GM18907 (cell line): Measurements from ENCODE around the gene RGS12.

ENCODE experiments used
- ATAC-seq: cut with Tn5 transposase; IDR thresholded peaks from one replicate; pipeline ENCODE4 v1.9.1; 2021; ENCODE audit warnings: mild to moderate bottlenecking, moderate library complexity; ENCODE audit not compliant: unreplicated experiment

RGS12 gene

DNA sequence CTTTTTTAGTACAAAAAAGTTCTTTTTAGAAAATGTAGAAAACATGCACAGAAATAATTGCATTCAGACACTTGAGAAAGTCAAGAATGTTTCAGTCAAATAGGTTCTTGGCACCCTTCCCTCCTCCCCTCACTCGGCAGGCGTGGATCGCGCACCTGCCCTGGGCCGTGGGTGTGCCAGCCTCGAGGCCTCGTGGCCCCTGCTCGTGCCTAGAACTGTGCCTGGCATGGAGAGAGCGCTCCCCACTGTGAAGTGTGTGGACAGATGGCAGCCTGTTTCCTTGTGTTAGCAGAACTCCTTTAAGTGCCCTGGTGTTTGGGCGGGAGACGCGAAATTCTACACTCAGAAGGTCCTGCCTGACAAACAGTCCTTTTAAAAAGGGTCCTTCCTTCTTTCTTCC lies 14.7 kb downstream of the RGS12 start:
- ATAC-seq, result no peak

DNA sequence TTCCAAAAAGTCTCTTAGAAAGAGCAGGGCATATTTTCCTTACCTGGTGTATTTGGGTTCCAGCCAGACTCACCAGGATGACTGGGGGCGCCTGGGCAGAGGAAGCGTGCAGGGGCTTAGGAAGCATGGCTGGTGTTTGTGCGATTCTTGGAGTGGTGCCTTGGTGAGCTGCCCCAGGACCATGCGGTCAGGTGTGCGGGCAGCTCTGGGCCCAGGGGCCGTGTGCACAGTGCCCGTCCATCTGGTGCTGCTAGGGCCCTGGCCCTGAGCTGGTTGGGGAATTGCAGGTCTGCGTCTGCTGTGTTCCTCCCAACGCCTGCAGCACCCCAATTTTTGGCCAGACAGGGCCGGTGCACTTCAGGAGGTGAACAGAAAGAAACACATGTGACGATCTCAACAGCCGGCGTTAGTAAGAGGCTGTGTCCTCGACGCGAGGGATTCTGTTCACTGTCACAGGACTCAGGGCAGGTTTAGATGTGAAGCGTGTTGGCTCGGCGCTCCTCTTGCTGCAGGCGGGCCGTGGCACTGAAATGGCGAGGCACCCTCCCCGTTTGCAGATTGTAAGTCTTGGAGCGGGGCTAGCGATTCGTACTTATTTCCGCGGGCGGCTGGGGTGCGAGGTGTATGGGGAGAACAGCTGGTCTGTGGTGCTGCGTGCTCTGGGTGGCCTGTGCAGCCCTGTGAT lies 15.2 kb downstream of the RGS12 start:
- no peak for ATAC-seq

DNA sequence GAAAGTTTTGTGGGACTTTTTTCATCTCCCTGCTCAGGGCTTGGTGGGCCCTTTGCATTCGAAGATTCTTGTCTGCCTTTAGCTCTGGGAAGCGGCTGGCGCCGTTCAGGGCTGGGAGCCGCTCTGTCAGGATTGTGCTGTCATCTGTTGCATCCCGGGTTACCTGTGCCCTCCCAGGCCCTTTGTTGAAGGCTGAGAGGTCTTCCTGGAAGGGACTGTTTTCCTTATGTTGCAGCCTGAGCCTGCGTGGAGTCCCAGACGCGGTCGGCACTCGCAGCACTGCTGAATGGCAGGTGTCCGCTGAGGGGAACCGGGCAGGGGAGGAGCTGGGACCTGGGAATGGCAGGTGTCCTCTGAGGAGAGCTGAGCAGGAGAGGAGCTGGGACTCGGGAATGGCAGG lies 15.9 kb downstream of the RGS12 start:
- ATAC-seq, result no peak

DNA sequence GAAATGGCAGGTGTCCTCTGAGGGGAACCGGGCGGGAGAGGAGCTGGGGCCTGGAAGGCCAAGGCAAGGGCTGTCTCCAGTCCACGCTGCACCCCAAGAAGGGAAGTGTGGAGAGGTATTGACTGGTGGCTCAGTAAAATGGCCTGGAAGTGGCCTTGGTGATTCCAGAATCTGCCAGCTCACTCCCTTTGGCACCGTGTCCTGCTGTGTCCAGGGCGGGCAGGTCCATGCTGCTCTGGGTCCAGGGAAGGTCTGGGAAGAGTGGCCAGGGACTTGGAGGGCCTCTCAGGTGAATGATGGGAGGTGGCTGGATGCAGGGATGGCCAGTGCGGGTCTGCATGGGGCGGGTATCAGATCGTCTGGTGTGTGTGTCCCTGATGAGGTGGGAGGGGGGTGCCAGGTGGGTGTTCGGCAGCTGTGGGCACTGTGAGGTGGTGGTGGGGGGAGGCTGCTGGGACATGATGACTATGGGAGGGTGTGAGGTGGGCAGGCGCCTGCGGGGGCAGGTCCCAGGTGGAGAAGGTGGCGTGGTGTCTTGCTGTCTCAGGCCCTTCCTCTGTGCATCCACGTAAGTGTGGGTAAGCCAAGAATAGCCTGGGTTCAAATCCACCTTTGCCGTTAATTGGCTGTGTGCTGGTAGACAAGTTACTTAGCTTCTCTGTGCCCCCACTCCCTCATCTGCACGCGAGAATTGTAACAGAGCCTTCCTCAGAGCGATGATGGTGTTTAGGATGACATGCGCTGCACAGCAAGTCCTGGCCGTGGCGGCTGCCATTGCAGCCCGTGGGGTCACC lies 17.7 kb downstream of the RGS12 start:
- ATAC-seq, result no peak

DNA sequence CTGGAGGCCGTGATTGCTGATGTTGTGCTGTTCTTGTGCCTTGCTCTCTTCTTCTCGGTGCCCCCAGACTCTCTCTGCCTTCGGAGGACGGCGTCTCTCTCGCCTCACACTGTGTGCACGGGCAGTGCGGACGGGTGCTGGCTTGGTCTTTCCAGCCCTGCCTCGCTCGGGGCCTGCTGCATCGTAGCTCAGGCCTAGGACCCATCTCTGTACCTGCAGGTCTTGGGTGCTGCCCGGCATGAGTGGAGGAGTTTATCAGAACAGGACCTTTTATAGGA lies 18.2 kb downstream of the RGS12 start:
- ATAC-seq, result no peak

DNA sequence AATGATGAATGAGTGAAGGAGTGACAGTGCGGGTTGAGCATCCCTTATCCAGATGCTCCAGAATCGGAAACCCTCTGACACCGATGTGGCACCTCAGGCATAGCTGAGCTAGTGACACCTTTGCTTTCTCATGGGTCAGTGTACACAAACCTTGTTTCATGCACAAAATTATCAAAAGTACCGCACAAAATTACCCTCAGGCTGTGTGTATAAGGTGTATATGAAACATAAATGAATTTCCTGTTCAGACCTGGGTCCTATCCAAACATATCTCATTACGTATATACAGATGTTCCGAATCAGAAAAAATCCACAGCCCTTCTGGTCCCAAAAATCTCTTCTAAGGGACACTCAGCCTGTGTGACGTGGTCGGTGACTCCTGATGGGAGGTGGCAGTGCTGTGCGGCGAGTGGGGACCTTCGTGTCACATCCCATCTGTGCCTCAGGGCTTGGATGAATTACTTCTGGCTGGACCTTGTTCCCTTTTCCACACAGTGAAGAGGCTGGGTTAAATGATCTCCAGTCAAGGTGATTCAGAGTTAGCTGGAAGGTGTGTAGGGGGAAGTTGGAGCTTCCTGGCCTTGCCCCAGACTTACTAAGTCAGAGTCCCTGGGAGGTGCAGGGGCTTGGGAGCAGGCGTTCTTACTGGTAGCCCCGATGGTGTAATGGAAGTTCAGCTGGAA lies 18.8 kb downstream of the RGS12 start:
- no peak for ATAC-seq

DNA sequence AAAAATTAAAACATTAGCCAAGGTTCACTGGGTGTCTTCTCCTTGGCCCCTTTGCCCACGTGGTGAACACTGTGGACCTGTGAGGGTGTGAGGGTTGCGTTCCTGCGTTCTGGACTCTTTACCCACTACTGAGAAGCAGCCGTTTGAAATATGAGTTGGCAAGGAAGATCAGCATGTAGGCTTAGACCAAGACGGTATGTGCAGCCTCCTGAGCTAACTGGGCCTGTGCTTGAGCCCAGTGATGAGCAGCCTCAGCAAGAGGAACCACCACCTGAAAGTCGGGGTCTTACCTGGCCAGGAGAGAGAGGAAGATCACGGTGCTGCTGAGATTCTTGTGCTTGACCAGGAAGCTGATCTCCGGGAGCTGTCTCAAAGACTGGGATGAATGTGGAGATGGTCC lies 19.5 kb downstream of the RGS12 start:
- no peak for ATAC-seq

DNA sequence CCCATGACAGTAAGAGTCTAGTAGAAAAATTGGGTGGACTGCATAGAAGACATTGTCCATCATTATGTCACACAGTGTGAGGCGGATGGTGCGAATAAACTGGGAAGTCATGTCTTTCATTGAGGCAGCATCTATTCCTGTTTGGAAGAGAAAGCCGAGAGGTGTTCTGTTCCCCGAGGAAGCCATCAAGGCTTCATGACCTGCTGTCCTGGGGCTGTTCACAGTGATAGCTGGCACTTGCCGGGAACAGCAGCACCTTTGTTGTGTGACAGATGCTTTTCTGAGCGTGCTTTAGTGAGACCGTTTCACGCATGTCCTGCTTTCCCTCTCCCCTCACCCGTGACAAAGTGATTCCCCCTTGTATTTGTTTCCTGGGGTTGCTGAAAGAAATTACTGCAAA lies 20.3 kb downstream of the RGS12 start:
- no peak for ATAC-seq

DNA sequence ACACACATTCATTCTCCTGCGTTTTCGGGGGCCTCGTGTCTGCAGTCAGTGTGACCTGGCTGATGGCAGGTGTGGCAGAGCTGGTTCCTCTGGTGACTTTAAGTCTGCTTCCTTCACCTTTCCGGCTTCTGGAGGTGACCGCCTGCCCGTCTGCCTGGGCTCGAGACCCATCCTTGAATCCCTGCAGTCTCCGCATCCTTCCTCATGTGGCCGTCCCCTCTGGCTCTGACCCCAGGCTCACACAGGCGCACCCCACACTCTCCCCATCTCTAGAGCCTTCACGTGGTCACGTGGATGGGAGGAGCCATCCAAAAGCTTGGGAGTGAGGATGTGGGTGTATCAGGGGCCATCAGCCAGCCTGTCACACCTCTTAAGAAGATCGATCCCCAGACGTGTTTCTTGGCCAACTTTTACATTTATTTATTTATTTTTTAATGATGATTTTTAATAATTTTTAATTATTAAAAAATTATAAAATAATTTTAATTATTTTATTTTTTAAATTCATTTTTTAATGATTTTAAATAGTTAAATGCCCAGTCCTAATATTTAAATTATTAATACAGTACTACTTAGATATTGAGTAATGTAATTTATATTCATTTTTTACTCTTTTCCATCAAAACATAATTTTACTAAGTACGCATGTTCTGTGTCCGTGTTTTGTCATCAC lies 20.9 kb downstream of the RGS12 start:
- no peak for ATAC-seq

DNA sequence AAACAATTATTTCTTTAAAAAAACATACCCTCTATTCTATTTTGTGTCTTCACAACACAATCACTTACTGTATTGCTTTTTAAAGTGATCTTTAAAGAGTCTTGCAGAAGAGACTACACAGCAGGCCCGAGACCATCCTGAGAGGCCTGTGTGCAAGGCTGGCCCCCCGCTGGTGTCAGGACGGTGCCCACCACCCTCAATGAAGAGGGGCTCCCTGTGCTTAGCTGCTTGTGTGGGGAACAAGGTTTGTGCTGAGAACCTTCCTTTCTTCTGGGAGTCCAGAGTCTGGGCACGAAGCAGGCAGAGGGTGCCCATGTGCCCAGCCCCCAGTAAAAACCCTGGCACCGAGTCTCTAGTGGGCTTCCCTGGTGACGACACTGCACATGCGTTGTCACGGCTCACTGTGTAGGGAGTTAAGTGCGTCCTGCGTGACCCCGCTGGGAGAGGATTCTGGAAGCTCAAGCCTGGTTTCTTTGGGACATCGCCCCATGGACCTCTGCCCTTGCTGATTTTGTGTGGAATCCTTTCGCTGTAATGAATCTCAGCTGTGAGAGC lies 22.0 kb downstream of the RGS12 start:
- ATAC-seq, result no peak

DNA sequence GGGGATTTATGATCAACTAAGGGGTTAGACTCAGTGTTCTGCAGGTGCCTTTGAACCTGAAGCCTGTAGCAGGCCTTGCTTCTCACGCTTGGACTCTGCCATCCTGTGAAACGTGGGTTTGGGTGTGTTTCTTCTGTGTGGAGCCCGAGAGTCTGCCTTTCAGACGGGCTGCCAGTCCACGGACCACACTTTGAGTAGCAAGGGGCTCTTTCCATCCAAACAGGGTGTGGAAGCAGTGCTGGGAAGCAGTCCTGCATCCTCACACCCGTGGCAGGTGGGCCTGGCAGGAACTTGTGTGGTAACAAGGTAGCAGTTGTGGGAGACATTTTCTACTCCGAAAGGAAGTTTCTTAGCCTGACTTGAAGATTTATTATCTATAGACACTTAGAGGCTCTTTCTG lies 22.7 kb downstream of the RGS12 start:
- no peak for ATAC-seq

DNA sequence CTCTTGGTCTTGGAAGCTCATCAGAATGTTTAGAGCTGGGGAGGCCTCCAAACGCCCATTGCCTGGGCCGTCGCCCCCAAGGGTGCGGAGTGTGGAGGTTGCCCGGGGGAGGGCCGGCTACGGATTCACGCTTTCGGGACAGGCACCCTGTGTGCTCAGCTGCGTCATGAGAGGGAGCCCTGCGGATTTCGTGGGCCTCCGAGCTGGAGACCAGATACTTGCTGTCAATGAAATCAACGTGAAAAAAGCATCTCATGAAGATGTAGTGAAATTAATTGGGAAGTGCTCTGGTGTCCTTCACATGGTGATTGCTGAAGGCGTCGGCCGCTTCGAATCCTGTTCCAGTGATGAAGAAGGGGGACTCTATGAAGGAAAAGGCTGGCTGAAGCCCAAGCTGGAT lies 23.3 kb downstream of the RGS12 start:
- ATAC-seq, result no peak

DNA sequence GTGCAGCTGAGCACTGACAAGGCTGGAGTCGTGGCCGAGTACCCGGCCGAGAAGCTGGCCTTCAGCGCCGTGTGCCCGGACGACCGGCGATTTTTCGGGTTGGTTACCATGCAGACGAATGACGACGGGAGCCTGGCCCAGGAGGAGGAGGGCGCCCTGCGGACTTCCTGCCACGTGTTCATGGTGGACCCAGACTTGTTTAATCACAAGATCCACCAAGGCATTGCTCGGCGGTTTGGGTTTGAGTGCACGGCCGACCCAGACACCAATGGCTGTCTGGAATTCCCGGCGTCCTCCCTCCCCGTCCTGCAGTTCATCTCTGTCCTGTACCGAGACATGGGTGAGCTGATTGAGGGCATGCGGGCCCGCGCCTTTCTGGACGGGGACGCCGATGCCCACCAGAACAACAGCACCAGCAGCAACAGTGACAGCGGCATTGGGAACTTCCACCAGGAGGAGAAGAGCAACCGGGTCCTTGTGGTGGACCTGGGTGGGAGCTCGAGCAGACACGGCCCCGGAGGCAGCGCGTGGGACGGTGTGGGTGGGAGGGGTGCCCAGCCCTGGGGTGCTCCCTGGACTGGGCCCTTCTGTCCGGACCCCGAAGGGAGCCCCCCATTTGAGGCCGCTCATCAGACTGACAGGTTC lies 24.3 kb downstream of the RGS12 start:
- no peak for ATAC-seq

DNA sequence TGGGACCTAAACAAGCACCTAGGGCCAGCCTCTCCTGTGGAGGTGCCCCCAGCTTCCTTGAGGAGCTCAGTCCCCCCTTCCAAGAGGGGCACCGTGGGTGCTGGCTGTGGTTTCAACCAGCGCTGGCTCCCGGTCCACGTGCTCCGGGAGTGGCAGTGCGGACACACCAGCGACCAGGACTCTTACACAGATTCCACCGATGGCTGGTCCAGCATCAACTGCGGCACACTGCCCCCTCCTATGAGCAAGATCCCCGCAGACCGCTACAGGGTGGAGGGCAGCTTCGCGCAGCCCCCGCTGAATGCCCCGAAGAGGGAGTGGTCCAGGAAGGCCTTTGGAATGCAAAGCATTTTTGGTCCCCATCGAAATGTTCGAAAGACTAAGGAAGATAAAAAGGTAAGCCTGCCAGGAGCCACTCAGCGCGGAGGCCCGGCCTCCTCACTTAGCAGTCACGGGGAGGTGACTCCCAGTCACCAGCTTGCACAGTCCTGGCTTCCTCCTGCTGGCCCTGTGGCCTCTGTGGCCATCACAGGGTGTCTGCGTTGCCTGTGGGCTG lies 24.9 kb downstream of the RGS12 start:
- no peak for ATAC-seq

DNA sequence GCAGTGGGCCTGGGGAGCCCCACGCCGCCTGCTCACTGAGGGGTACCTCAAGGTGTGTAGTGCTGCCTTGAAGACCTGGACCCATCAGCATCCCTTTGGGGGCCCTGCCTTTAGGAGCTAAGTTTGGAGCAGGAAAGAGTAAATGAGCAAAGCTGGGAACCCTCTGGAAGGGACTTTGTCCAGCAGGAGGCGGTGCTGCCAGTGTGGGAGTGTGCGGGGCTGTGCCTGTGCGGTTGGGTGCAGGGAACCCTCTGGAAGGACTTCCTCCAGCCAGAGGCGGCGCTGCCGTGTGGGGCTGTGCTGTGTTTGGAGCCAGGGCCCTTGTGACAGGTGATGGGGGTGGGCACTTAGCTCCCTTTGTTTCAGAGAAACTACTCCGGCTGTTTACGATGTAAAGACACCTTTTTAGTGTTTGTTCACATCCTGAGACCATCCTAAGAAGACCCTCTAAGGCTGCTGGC lies 25.8 kb downstream of the RGS12 start:
- ATAC-seq, result no peak

DNA sequence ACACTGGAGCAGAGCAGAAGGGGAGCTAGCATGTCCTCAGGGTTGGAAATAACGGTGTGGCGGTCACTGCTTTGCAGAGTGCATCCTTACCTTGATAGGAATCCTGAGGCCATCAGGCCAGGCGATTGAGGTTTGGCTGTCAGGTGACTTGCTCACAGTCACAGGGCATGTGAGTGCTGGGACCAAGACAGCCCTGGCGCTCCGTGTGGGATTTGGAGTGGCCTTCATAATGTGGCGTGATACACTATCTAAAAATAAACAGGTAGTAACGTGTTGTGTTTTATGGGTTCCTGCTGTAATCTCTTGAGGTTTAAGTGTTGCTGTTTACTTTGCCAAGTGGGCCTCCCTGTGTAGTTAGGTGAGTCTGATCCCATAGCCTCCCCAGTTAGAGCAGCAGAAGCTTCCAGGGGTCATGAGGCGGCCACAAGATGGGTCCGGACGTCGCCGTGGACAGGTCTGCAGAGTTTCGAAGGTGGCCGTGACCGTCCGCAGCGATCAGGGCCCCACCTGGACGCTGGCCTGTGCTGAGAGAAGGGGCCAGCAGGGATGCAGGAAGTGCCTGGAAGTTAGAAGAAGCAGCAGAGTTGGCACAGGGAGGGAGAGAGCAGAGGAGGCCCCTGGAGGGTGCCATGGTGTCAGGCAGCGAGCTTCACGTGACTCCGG lies 27.7 kb downstream of the RGS12 start:
- ATAC-seq, result no peak

DNA sequence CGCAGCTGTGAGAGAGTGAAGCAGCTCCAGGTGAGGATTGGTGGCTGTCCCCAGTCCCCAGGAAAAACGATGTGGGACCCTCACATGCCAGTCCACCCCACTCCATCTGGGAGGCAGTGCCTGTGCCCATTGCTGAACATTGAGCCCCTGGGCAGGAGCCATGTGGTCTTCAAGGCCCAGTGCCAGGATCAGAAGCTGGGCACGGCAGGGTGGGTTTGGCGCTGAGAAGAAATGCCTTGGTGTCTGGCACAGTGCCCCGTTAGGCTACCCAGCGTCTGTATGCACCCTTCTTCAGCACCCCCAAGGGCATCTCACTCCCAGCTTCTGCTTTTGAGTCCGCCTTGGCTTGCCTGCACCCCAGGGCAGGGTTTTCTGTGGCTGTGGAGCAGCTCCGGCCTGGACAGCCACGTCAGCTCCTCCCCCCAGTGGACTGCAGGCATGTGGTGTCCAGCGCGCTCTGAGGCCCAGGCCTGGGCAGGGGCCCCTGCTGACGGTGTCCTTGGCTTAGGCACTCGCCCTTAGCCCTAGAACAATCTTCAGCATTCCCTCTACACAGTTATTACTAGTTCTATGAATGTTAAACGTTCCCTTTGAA lies 28.6 kb downstream of the RGS12 start:
- ATAC-seq, result no peak

DNA sequence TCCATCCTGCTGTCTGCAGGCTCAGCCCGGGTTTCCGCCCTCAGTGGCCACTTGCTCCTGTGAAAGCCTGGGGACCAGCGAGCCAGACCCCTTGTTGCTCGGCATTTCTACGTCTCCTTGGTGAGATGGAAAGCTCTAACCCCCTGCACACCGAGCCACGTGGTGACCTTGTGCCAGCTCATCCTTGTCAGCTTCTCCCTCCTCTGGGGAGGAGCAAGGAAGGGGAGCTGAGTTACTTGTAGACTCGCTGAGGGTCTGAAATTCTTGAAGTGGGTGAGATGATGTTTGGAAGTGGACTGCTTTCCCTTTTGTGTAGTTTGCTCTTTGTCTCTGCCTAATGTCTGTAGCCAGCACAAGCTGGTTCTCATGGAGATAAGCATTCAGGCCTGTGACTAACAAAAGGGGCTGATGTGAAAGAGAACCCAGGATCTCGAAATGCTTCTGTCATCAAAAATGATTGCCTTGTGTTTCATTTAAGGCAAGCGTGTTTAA lies 29.3 kb downstream of the RGS12 start:
- no peak for ATAC-seq

DNA sequence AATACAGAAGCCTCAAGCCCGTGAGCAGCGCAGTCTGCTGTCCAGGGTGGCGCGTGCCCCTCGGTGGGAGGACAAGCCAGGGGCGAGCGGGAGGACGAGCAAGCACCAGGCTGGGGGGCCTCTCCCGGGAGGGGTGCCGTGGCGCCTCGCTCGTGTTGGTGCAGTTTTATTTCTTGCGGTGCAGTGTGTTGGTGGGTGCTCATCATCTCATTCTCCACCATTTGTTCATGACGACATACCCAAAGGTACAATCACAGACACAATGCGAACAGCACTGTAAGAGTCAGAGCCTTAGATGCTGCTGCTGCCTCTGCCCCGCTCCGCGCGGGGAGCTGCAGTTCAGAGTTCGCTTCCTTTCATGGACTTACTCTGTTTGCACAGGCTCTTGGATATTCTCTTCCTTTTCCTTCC lies 30.3 kb downstream of the RGS12 start:
- ATAC-seq, result no peak
